ENCODE measurements around the gene ANXA6. TPM values are rescaled to one million over a fixed set of nuclear protein-coding genes. Genes with fewer than 3 reads are reported as not detected.

ANXA6 gene
- total RNA-seq, 2 experiments from 2014 or later = 26.1 to 74.1 TPM

DNA sequence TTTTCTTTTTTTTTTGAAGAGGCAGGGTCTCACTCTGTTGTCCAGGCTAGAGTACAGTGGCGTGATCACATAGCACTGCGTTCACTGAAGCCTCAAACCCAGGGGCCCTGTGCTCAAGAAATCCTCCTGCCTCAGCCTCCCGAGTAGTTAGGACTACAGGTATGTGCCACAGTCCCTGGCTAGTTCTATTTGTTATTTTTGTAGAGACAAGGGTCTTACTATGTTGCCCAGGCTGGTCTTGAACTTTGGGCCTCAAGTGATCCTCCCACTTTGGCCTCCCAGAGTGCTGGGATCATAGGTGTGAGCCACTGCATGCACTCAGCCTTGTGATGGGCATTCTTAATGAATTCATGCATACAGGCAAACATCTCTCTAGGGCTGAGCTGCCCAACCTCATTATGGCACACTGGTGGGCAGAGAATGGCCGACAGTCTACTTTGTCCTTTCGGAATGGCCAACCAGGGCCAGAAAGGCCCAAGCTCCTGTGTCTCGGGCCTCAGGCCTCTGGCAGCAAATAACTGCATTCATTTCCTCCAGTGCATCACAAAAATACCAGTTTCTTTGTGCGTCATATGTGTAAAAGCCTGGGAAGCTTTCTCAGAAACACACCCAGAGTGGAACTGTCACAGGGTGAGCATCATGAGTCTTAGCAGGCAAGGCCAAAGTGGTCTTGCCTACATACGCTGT lies 27.2 kb downstream of the ANXA6 start:
- CTCF ChIA-PET (ENCODE audit: unreplicated experiment) = interaction anchor here (1.2 to 3.3 kb wide), 3 partner anchors 12 to 35 kb away, joined by 3 to 10 read pairs (median 4); no protein-coding TSS in a partner anchor
- Histone ChIP-seq H3K9me2 (ENCODE audit: insufficient read depth, low read length) (no peaks in the 10 kb centered on the region), H3K79me2 (ENCODE audit: insufficient read depth, low read depth, low read length) (no peaks in the 10 kb centered on the region), H3K4me2 (ENCODE audit: low read length) (0 out of 2 replicates have a peak overlapping the region, but pooled peaks have one; percentile 65), H3K27ac (ENCODE audit: low read depth, low read length, poor library complexity, severe bottlenecking) (no peak overlapping the region), H3K4me3 (ENCODE audit: low read depth, low read length, poor library complexity, severe bottlenecking) (no peak overlapping the region), H4K20me1 (ENCODE audit: insufficient read depth, low read length) (no peaks in the 10 kb centered on the region), H3K36me3 (ENCODE audit: insufficient read depth, low read length) (peaks cover 15% of the 10 kb centered on the region; the same call in 1 of the 2 replicates), H3K9me3 (ENCODE audit: low read length) (no peaks in the 10 kb centered on the region), H3K4me1 (ENCODE audit: insufficient read depth, low read length, poor library complexity, severe bottlenecking) (peaks cover 99% of the 10 kb centered on the region), H2AFZ (ENCODE audit: low read length) (no peak overlapping the region)
- TF ChIP-seq EZH2phosphoT487 (IDR thresholded peaks at IDR 0.05; ENCODE audit: borderline replicate concordance, low read depth, low read length) = no peak
- no peak for DNase-seq (ENCODE audit: low spot score)
- POLR2A ChIA-PET = interaction anchor here (0.8 to 8.5 kb wide), 6 partner anchors 13 to 122 kb away, joined by 3 to 83 read pairs (median 5); partner anchors contain the start of gene GM2A
- intact Hi-C loops (cut with micrococcal nuclease; ENCODE audit: unreplicated experiment) = no loop called here
- no TSS peak for BruUV-seq (replicated peaks)

DNA sequence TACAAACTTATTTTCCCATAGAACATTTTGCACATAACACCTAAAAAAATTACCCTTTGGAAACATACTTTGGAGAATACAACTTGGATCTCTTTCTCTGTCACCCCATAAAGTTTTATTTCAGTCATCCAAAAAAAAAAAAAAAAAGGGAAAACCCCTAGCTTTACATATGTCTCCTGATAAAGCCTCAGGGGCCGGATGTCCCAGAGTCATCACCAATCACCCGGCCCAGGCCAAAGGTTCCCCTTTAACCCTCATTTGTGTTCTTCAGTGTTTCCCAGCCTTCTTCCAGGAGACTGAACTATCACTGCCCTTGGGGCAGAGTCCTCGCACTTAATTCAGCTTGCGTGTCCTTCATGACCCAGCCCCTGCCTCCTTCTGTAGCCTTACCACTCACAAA lies 28.8 kb downstream of the ANXA6 start:
- CTCF ChIA-PET (ENCODE audit: unreplicated experiment) = interaction anchor here (0.5 to 3.3 kb wide), 3 partner anchors 13 to 42 kb away, joined by 3 to 10 read pairs (median 3); no protein-coding TSS in a partner anchor
- peaks cover 99% of the 10 kb centered on the region for H3K4me1 ChIP-seq (ENCODE audit: insufficient read depth, low read length, poor library complexity, severe bottlenecking)
- H3K4me2 ChIP-seq (ENCODE audit: low read length) = peak overlapping the region; percentile 65
- POLR2A ChIA-PET = interaction anchor here (0.6 to 8.5 kb wide), 9 partner anchors 15 to 124 kb away, joined by 3 to 83 read pairs (median 4); no protein-coding TSS in a partner anchor
- H3K4me3 ChIP-seq (ENCODE audit: low read depth, low read length, poor library complexity, severe bottlenecking) = no peak overlapping the region
- intact Hi-C loops (cut with micrococcal nuclease; ENCODE audit: unreplicated experiment) = loop anchor here (5.0 kb wide), 1 partner anchor 83 kb away; no protein-coding TSS in a partner anchor
- no peak overlapping the region for H3K27ac ChIP-seq (ENCODE audit: low read depth, low read length, poor library complexity, severe bottlenecking)
- H3K9me2 ChIP-seq (ENCODE audit: insufficient read depth, low read length) = no peaks in the 10 kb centered on the region
- H3K36me3 ChIP-seq (ENCODE audit: insufficient read depth, low read length) = peaks cover 15% of the 10 kb centered on the region; the same call in 1 of the 2 replicates
- no peaks in the 10 kb centered on the region for H3K9me3 ChIP-seq (ENCODE audit: low read length)
- DNase-seq (ENCODE audit: low spot score) = no peak
- H2AFZ ChIP-seq (ENCODE audit: low read length) = peak overlapping the region; percentile 11; the same call in 1 of the 2 replicates
- TF ChIP-seq, protein P1, sequence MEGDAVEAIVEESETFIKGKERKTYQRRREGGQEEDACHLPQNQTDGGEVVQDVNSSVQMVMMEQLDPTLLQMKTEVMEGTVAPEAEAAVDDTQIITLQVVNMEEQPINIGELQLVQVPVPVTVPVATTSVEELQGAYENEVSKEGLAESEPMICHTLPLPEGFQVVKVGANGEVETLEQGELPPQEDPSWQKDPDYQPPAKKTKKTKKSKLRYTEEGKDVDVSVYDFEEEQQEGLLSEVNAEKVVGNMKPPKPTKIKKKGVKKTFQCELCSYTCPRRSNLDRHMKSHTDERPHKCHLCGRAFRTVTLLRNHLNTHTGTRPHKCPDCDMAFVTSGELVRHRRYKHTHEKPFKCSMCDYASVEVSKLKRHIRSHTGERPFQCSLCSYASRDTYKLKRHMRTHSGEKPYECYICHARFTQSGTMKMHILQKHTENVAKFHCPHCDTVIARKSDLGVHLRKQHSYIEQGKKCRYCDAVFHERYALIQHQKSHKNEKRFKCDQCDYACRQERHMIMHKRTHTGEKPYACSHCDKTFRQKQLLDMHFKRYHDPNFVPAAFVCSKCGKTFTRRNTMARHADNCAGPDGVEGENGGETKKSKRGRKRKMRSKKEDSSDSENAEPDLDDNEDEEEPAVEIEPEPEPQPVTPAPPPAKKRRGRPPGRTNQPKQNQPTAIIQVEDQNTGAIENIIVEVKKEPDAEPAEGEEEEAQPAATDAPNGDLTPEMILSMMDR (conservative IDR thresholded peaks at IDR 0.05; ENCODE audit: low read length) = no peak
- no peak for TF ChIP-seq EZH2phosphoT487 (IDR thresholded peaks at IDR 0.05; ENCODE audit: borderline replicate concordance, low read depth, low read length)
- H3K79me2 ChIP-seq (ENCODE audit: insufficient read depth, low read depth, low read length) = no peaks in the 10 kb centered on the region
- BruUV-seq (replicated peaks) = no TSS peak
- H4K20me1 ChIP-seq (ENCODE audit: insufficient read depth, low read length) = no peaks in the 10 kb centered on the region

DNA sequence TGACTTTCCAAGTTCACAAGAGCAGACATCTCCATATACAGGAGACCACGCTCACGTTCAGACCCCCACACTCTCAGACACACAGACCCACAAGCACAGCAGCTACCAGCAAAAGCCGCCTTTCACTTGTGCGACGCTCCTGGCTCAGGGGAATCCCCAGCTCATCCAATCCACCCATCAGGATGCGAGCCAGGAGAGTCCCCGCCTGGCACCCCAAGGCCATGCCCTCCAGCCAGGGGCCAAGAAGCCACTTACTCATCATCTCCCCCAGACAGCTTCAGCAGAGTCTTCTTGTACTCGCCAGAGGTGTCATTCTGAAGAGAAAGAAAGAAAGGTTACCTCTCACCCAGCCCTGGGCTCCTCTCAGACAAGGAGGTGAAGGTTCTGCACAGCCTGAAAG lies 29.7 kb downstream of the ANXA6 start:
- Histone ChIP-seq H3K36me3 (ENCODE audit: insufficient read depth, low read length) (peaks cover 15% of the 10 kb centered on the region; the same call in 1 of the 2 replicates), H3K4me3 (ENCODE audit: low read depth, low read length, poor library complexity, severe bottlenecking) (no peak overlapping the region), H3K4me1 (ENCODE audit: insufficient read depth, low read length, poor library complexity, severe bottlenecking) (peaks cover 99% of the 10 kb centered on the region), H3K79me2 (ENCODE audit: insufficient read depth, low read depth, low read length) (no peaks in the 10 kb centered on the region), H3K4me2 (ENCODE audit: low read length) (peak overlapping the region; percentile 65; the same call in 1 of the 2 replicates), H3K9me2 (ENCODE audit: insufficient read depth, low read length) (no peaks in the 10 kb centered on the region), H3K9me3 (ENCODE audit: low read length) (no peaks in the 10 kb centered on the region), H4K20me1 (ENCODE audit: insufficient read depth, low read length) (no peaks in the 10 kb centered on the region), H3K27ac (ENCODE audit: low read depth, low read length, poor library complexity, severe bottlenecking) (peak overlapping the region; percentile 8), H2AFZ (ENCODE audit: low read length) (no peak overlapping the region)
- BruUV-seq (replicated peaks) = no TSS peak
- intact Hi-C loops (cut with micrococcal nuclease; ENCODE audit: unreplicated experiment) = loop anchor here (2.0 to 5.0 kb wide), 2 partner anchors 84 to 189 kb away; no protein-coding TSS in a partner anchor
- no peak for DNase-seq (ENCODE audit: low spot score)
- POLR2A ChIA-PET = interaction anchor here (3.3 kb wide), 1 partner anchor 21 kb away, joined by 31 read pairs; no protein-coding TSS in a partner anchor
- TF ChIP-seq, protein P1 (conservative IDR thresholded peaks at IDR 0.05; ENCODE audit: low read length) = no peak
- TF ChIP-seq EZH2phosphoT487 (IDR thresholded peaks at IDR 0.05; ENCODE audit: borderline replicate concordance, low read depth, low read length) = no peak
- CTCF ChIA-PET (ENCODE audit: unreplicated experiment) = interaction anchor here (2.9 to 3.3 kb wide), 3 partner anchors 14 to 110 kb away, joined by 10 to 17 read pairs (median 15); no protein-coding TSS in a partner anchor

Measured in OCI-LY7 (cell line).